IMR-90 (cell line): ENCODE data around the gene NEURL1. TPM values are rescaled to one million over a fixed set of nuclear protein-coding genes. Genes with fewer than 3 reads are reported as not detected.
"Not testable (repeated sequence)": the region's sequence is repeated elsewhere in the genome, so short reads cannot be mapped to it uniquely, and the experiment has no call there.

Experiments
- ATAC-seq: fragments of 200-7000 bp; cut with Tn5 transposase; 2 replicates; pipeline ENCODE4 v1.9.1; 2020; ENCODE audit warnings: low read depth, mild to moderate bottlenecking, moderate library complexity
- BruUV-seq: library from RNA; stranded (reverse); fragments of 400-500 nt; replicated peaks from 2 replicates; lab custom pipeline; 2021; lab: Mats Ljungman, UMichigan
- CTCF ChIA-PET: fragments of 300-600 bp; formaldehyde crosslinking; extraction: SDS; loops from one replicate; lab custom pipeline; 2021; ENCODE audit warnings: antibody characterized with exemption; lab: Yijun Ruan, JAX
- POLR2A ChIA-PET: fragments of 300-600 bp; sonication (Branson Sonifier 250); formaldehyde crosslinking; loops from one replicate; lab custom pipeline; 2022; ENCODE audit warnings: antibody characterized with exemption; ENCODE audit not compliant: unreplicated experiment; lab: Charles Lee
- DNase-seq: peaks from one replicate; pipeline ENCODE4 v3.0.0; 2013
- H2AFZ ChIP-seq: replicated peaks from 2 replicates; pipeline ENCODE3; 2013; ENCODE audit warnings: low read length, mild to moderate bottlenecking; ENCODE audit not compliant: poor library complexity
- H2AK5ac ChIP-seq: 2 replicates; pipeline ENCODE4 v1.6.1; 2013; ENCODE audit warnings: low read depth, low read length, inconsistent platforms
- H2AK9ac ChIP-seq: replicated peaks from 2 replicates; pipeline ENCODE3; 2013; ENCODE audit warnings: mild to moderate bottlenecking, low read depth, low read length, moderate library complexity; ENCODE audit not compliant: poor library complexity
- H2BK120ac ChIP-seq: 2 replicates; pipeline ENCODE4 v1.6.1; 2013; ENCODE audit warnings: low read depth, low read length, inconsistent platforms
- H2BK15ac ChIP-seq: 3 replicates; pipeline ENCODE4 v1.6.1; 2013; ENCODE audit warnings: low read depth, low read length, inconsistent platforms
- H2BK20ac ChIP-seq: 2 replicates; pipeline ENCODE4 v1.6.1; 2013; ENCODE audit warnings: low read depth, mild to moderate bottlenecking, inconsistent platforms, low read length, moderate library complexity
- H2BK5ac ChIP-seq: 2 replicates; pipeline ENCODE4 v1.6.1; 2013; ENCODE audit warnings: mild to moderate bottlenecking, low read depth, low read length, inconsistent platforms; ENCODE audit not compliant: poor library complexity, severe bottlenecking
- H3K14ac ChIP-seq: replicated peaks from 2 replicates; pipeline ENCODE4 v1.6.1; 2013; ENCODE audit warnings: low read depth, low read length, inconsistent platforms
- H3K18ac ChIP-seq: 2 replicates; pipeline ENCODE4 v1.6.1; 2013; ENCODE audit warnings: low read depth, low read length, control low read depth
- H3K23ac ChIP-seq: 2 replicates; pipeline ENCODE4 v1.6.1; 2013; ENCODE audit warnings: low read depth, low read length, inconsistent platforms
- H3K27ac ChIP-seq: 2 replicates; pipeline ENCODE4 v1.5.1; 2013; ENCODE audit warnings: mild to moderate bottlenecking, control low read depth, low read length; ENCODE audit not compliant: insufficient read depth
- H3K27me3 ChIP-seq: 2 replicates; pipeline ENCODE4 v1.6.1; 2013; ENCODE audit warnings: low read length; ENCODE audit not compliant: control insufficient read depth, insufficient read depth
- H3K36me3 ChIP-seq: 2 replicates; pipeline ENCODE4 v1.6.1; 2013; ENCODE audit warnings: low read length, mixed read lengths; ENCODE audit not compliant: control insufficient read depth, insufficient read depth
- H3K4ac ChIP-seq: 2 replicates; pipeline ENCODE4 v1.6.1; 2013; ENCODE audit warnings: low read depth, low read length, inconsistent platforms
- H3K4me1 ChIP-seq: 2 replicates; pipeline ENCODE4 v1.6.1; 2013; ENCODE audit warnings: low read length, mixed read lengths; ENCODE audit not compliant: control insufficient read depth, insufficient read depth
- H3K4me2 ChIP-seq: 2 replicates; pipeline ENCODE4 v1.6.1; 2013; ENCODE audit warnings: low read depth, mild to moderate bottlenecking, control low read depth, low read length, moderate library complexity
- H3K4me3 ChIP-seq: 2 replicates; pipeline ENCODE4 v1.5.1; 2013; ENCODE audit warnings: low read depth, mild to moderate bottlenecking, control low read depth, low read length, moderate library complexity; ENCODE audit not compliant: insufficient read depth
- H3K56ac ChIP-seq: 2 replicates; pipeline ENCODE4 v1.6.1; 2013; ENCODE audit warnings: low read length, inconsistent platforms; ENCODE audit not compliant: insufficient read depth; ENCODE audit errors: extremely low read depth
- H3K79me1 ChIP-seq, 2 experiments: 2 replicates each; pipeline ENCODE4 v1.6.1; 2013; ENCODE audit warnings: low read length in 2 of 2, inconsistent platforms in 1 of 2, low read depth in 1 of 2
- H3K9ac ChIP-seq: 2 replicates; pipeline ENCODE4 v1.6.1; 2013; ENCODE audit warnings: low read depth, low read length, control low read depth
- H3K9me1 ChIP-seq: 2 replicates; pipeline ENCODE4 v1.6.1; 2013; ENCODE audit warnings: low read length, inconsistent platforms; ENCODE audit not compliant: insufficient read depth
- H3K9me3 ChIP-seq: 2 replicates; pipeline ENCODE4 v1.6.1; 2013; ENCODE audit warnings: low read length; ENCODE audit not compliant: control insufficient read depth, insufficient read depth
- H4K20me1 ChIP-seq: 2 replicates; pipeline ENCODE4 v1.6.1; 2013; ENCODE audit warnings: low read length, inconsistent platforms; ENCODE audit not compliant: insufficient read depth
- H4K5ac ChIP-seq: 2 replicates; pipeline ENCODE4 v1.6.1; 2013; ENCODE audit warnings: mild to moderate bottlenecking, low read depth, low read length, control low read depth
- H4K8ac ChIP-seq, 2 experiments: 2 replicates each; pipeline ENCODE4 v1.6.1; 2013; ENCODE audit warnings: low read depth in 2 of 2, low read length in 2 of 2, control low read depth in 1 of 2, inconsistent platforms in 1 of 2
- H4K91ac ChIP-seq: 2 replicates; pipeline ENCODE4 v1.6.1; 2013; ENCODE audit warnings: low read depth, low read length, inconsistent platforms; ENCODE audit not compliant: insufficient read depth
- WGBS, 2 experiments: methylation state at CpG; one replicate each; pipeline versions ENCODE4 v1.1.5 to v1.1.7; 2013; ENCODE audit warnings: missing lambda C conversion rate in 2 of 2; ENCODE audit not compliant: insufficient read length in 1 of 2; ENCODE audit errors: extremely low coverage in 2 of 2; 5-methylcytosine and 5-hydroxymethylcytosine counted together
- dilution Hi-C: fragments of 300-500 bp; cut with HindIII; formaldehyde crosslinking; loops from one replicate; pipeline ENCODE4 v1.14.3; 2018; ENCODE audit warnings: low sequenced_read_pairs; ENCODE audit not compliant: unreplicated experiment
- in situ Hi-C: fragments of 300-500 bp; cut with MboI; formaldehyde crosslinking; loops from 3 replicates; pipeline ENCODE4 v1.14.3; 2019; ENCODE audit warnings: low sequenced_read_pairs, inconsistent platforms, mixed read lengths
- intact Hi-C: fragments of 100-400 bp; cut with micrococcal nuclease; formaldehyde crosslinking; loops from 2 replicates; pipeline ENCODE4 v1.10.0; 2022
- polyA plus RNA-seq, 3 experiments: library from polyadenylated mRNA; depleted of rRNA; stranded (reverse); fragments of >200 nt; gene quantifications; 2 replicates each; pipeline ENCODE4 v1.2.3, GENCODE V29; 2012; ENCODE audit warnings: low replicate concordance in 1 of 3
- total RNA-seq: library from RNA; depleted of rRNA; stranded (reverse); fragments of >200 nt; gene quantifications from 2 replicates; pipeline ENCODE4 v1.2.3, GENCODE V29; 2012

NEURL1 gene
- total and polyA plus RNA-seq, 2 of the 4 experiments (the other 2 are of a cell fraction) = 0.36 to 0.82 TPM

DNA sequence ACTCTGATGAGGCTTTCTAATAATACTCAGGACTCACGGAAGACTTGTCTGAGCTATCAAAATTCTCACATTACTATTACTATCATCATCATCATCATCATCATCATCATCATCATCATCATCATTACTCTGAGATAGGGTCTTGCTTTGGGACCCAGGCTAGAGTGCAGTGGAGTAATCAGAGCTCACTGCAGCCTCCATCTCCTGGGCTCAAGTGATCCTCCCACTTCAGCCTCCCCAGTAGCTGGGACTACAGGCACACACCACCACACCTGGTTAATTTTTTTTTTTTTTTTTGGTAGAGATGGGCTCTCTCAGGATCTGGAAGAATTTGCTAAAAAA is 112.6 kb downstream of the NEURL1 start:
- intact Hi-C loops, H3K4me3 ChIP-seq, H3K27ac ChIP-seq: not testable (repeated sequence)

DNA sequence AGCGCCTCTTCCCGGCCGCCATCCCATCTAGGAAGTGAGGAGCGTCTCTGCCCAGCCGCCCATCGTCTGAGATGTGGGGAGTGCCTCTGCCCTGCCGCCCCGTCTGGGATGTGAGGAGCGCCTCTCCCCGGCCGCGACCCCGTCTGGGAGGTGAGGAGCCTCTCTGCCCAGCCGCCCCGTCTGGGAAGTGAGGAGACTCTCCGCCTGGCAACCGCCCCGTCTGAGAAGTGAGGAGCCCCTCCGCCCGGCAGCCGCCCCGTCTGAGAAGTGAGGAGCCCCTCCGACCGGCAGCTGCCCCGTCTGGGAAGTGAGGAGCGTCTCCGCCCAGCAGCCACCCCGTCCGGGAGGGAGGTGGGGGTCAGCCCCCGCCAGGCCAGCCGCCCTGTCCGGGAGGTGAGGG is 113.5 kb downstream of the NEURL1 start:
- H3K4ac ChIP-seq, H2BK5ac ChIP-seq, POLR2A ChIA-PET, H2AK9ac ChIP-seq, H3K4me3 ChIP-seq, dilution Hi-C loops, H3K27ac ChIP-seq, H2AFZ ChIP-seq, H3K23ac ChIP-seq, H3K9ac ChIP-seq, H3K9me1 ChIP-seq, H4K5ac ChIP-seq, H2AK5ac ChIP-seq, H3K27me3 ChIP-seq, H2BK120ac ChIP-seq, ATAC-seq, BruUV-seq, CTCF ChIA-PET, H2BK20ac ChIP-seq, H4K91ac ChIP-seq, H3K56ac ChIP-seq, intact Hi-C loops, H3K18ac ChIP-seq, DNase-seq, H4K20me1 ChIP-seq, H4K8ac ChIP-seq, H3K4me2 ChIP-seq, H3K9me3 ChIP-seq, H3K4me1 ChIP-seq, H2BK15ac ChIP-seq, H3K14ac ChIP-seq, in situ Hi-C loops: not testable (repeated sequence)
- WGBS, 2 experiments = 95% methylated on average over 4 of the region's 32 CpGs; no CpG with 5 or more reads in 1 of the 2 experiments
- peaks cover 58% of the 10 kb centered on the region for H3K36me3 ChIP-seq
- peaks cover 4 to 29% of the 10 kb centered on the region in 2 experiments; a peak in 2 of 4 replicates for H3K79me1 ChIP-seq

More for the DNA sequence above, 112.6 kb downstream of the NEURL1 start:
- H3K56ac ChIP-seq, H3K4ac ChIP-seq, H3K4me2 ChIP-seq, H4K20me1 ChIP-seq, dilution Hi-C loops, H3K4me1 ChIP-seq, H3K14ac ChIP-seq, H4K5ac ChIP-seq, H3K9me3 ChIP-seq, H4K91ac ChIP-seq, H2BK5ac ChIP-seq, H2BK120ac ChIP-seq, H2BK20ac ChIP-seq, BruUV-seq, H3K9me1 ChIP-seq, DNase-seq, H3K23ac ChIP-seq, H3K9ac ChIP-seq, H2AFZ ChIP-seq, in situ Hi-C loops, ATAC-seq, H2AK9ac ChIP-seq, H2BK15ac ChIP-seq, H3K18ac ChIP-seq, H3K27me3 ChIP-seq, H2AK5ac ChIP-seq, H4K8ac ChIP-seq: not testable (repeated sequence)
- CTCF ChIA-PET = interaction anchor here (1.0 to 1.7 kb wide), 3 partner anchors 9 to 80 kb away, joined by 3 to 19 read pairs (median 4); no protein-coding TSS in a partner anchor
- POLR2A ChIA-PET = interaction anchor here (1.3 kb wide), 1 partner anchor 8 kb away, joined by 7 read pairs; no protein-coding TSS in a partner anchor
- no CpG with 5 or more reads among the region's 1 CpG for WGBS, 2 experiments
- H3K79me1 ChIP-seq = peaks cover 4 to 24% of the 10 kb centered on the region in 2 experiments; a peak in 2 of 4 replicates
- H3K36me3 ChIP-seq = peaks cover 64% of the 10 kb centered on the region
